HG03520 (cell line): ENCODE data around the gene PROM2.
"Not testable (repeated sequence)": the region's sequence is repeated elsewhere in the genome, so short reads cannot be mapped to it uniquely, and the experiment has no call there.

Experiments used
- ATAC-seq: cut with Tn5 transposase; IDR thresholded peaks from one replicate; pipeline ENCODE4 v1.9.1; 2021; ENCODE audit warnings: mild to moderate bottlenecking, moderate library complexity; ENCODE audit not compliant: unreplicated experiment

The PROM2 gene

GRCh38 chr2:95274291-95275150 lies at the start of gene PROM2:
Gene PROM2 (plus strand): TSS chr2:95274449. CDS start chr2:95274586, 137 bp downstream.
- ATAC-seq = no peak

GRCh38 chr2:95225658-95226057 lies 48.6 kb upstream of the PROM2 start:
- ATAC-seq = no peak

GRCh38 chr2:95231723-95232122 lies 42.5 kb upstream of the PROM2 start:
- ATAC-seq = no peak

GRCh38 chr2:95232232-95232631 lies 42.0 kb upstream of the PROM2 start:
- no peak for ATAC-seq

GRCh38 chr2:95234286-95234785 lies 39.9 kb upstream of the PROM2 start:
- no peak for ATAC-seq

GRCh38 chr2:95234816-95235215 lies 39.4 kb upstream of the PROM2 start:
- ATAC-seq = no peak

- no peak for ATAC-seq
These were observed 36.1 kb upstream of the PROM2 start for GRCh38 chr2:95238131-95238530.

GRCh38 chr2:95240091-95240490 lies 34.2 kb upstream of the PROM2 start:
- no peak for ATAC-seq

- ATAC-seq = no peak
These were observed 33.7 kb upstream of the PROM2 start for GRCh38 chr2:95240556-95240955.

- ATAC-seq = not testable (repeated sequence)
These were observed 32.2 kb upstream of the PROM2 start for GRCh38 chr2:95242084-95242483.

- no peak for ATAC-seq
These were observed 16.0 kb upstream of the PROM2 start for GRCh38 chr2:95258271-95258670.

- no peak for ATAC-seq
These were observed 13.9 kb upstream of the PROM2 start for GRCh38 chr2:95260028-95261023.

GRCh38 chr2:95261602-95262001 lies 12.6 kb upstream of the PROM2 start:
- ATAC-seq = no peak

GRCh38 chr2:95262896-95263542 lies 11.2 kb upstream of the PROM2 start:
- no peak for ATAC-seq

- no peak for ATAC-seq
These were observed 9.6 kb upstream of the PROM2 start for GRCh38 chr2:95264624-95265023.

GRCh38 chr2:95265182-95265581 lies 9.1 kb upstream of the PROM2 start:
- ATAC-seq = no peak

GRCh38 chr2:95266781-95267430 lies 7.3 kb upstream of the PROM2 start:
- ATAC-seq = no peak

- ATAC-seq = no peak
These were observed 6.6 kb upstream of the PROM2 start for GRCh38 chr2:95267458-95268210.

- no peak for ATAC-seq
These were observed 5.8 kb upstream of the PROM2 start for GRCh38 chr2:95268211-95269035.
